Gastroesophageal sphincter (tissue), 3 donors: ENCODE measurements around the gene NCKIPSD.

Experiments used
- CTCF ChIP-seq, 4 experiments: fragments of 200-600 bp in 2 of 4; fragments of 450-650 bp in 2 of 4; sonication (generic) in 1 of 4; IDR thresholded peaks; one replicate each; pipeline ENCODE4 v1.5.1; 2017 to 2019; ENCODE audit warnings: antibody characterized with exemption in 4 of 4, mild to moderate bottlenecking in 2 of 4, moderate library complexity in 2 of 4
- EP300 ChIP-seq: sonication (generic); formaldehyde crosslinking; IDR thresholded peaks from one replicate; pipeline ENCODE4 v1.6.1; 2017; ENCODE audit warnings: antibody characterized with exemption, mild to moderate bottlenecking

GRCh38 chr3:48662753-48663488 lies 22.8 kb downstream of the NCKIPSD start, which contains the start of gene CELSR3:
- TF ChIP-seq EP300 (no peak), CTCF (IDR thresholded peaks at IDR 0.05) (no peak)
